ENCODE results near the gene IFT81. TPM values are rescaled to one million over a fixed set of nuclear protein-coding genes. Genes with fewer than 3 reads are reported as not detected.
"Not testable (repeated sequence)": the region's sequence is repeated elsewhere in the genome, so short reads cannot be mapped to it uniquely, and the experiment has no call there.

IFT81 gene
- total RNA-seq (2014; rRNA removed; shearing (Covaris generic)) = 4.4 and 4.9 TPM in 2 replicates
- polyA plus RNA-seq (2015; cell fraction: cytosol; rRNA removed) = 9.0 and 11.7 TPM in 2 replicates
- polyA plus RNA-seq (2015; cell fraction: nucleus; rRNA removed) = 17.1 and 20.0 TPM in 2 replicates

DNA sequence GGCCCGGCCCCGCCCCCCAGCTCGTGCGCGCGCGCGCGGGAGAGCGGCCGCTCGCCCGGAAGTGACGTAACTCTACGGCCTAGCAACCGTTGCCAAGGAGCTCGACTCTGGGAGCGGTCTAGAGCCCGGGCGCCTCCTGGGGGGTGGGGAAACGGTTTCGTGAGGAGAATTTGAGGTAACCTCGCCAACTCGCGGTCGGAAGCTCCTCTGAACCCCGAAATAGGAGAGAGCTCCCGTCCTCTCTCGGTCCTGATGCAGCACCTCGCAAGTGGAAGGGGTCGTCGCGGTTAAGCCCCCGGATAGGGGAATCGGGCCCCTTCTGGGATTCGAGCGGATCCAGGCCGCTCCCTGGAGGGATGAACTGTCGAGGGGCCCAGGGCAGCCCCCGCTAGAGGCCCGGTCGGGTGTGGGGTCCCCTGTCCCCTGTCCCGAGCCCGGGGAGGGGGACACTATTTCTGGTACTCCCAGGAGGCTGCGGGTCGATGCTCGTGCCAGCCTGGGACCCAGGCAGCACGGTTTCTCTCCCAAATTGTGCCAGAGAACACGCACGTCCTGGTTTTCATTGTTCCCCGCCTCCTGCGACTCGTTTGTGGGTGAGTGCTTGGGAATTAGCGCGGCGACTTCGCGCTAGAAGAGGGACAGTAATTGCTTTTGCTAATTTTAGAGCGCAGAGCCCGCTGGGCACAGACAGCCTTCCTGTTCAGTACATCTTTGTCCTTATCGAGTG, at the start of gene IFT81:
TSS of gene IFT81 (plus strand) at position 89 of the 727 bp plus-strand sequence. CDS start 3,024 bp downstream, outside the sequence.
- DNase-seq (ENCODE audit: low read depth) = peak; percentile 84

- DNase-seq (ENCODE audit: low read depth) = no peak
Observed at GRCh38 chr12:110075880-110076279, 48.3 kb upstream of the IFT81 start.

GRCh38 chr12:110077800-110078199, 46.4 kb upstream of the IFT81 start:
- no peak for DNase-seq (ENCODE audit: low read depth)

DNA sequence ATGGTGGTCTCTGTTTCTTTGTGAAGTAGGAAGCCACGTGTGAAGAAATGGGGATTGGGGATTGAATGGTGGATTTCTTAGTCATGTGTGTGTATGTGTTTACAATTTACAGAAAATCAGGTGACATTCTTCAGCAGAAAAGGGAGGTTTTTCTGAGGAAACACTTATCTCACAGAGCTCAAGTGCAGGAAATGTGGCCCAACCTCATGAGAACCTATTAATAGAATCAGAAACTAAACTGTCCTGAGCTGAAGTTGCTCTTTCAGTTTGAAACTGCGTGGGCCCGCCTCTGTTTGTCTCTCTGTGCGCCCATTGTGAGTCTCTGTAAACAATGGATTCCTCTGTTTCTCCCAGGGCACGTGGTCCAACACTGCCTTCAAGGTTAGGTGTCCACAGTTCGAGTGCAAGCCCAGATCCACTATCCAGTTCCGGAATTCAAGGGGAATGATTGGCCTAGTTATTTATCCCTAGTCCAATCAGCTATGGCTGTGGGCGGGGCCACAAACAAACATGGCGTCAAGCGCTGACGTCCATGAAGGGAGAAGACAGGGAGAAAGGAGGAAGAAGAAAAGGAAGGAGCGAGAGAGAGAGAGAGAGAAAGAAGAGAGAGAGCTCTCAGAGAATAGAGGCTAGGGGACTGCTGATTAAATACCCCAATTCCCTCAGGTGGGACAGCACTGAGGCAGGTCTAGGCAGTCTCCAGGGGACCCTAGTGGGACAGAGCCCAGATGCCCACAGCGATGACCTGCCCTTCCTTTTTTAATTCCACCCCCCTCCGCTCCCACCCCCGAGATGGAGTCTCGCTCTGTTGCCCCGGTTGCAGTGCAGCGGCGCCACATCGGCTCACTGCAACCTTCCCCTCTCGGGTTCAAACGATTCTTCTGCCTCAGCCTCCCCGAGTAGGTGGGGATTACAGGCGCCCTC, 44.4 kb upstream of the IFT81 start:
- peak; percentile 54 for DNase-seq (ENCODE audit: low read depth)

DNA sequence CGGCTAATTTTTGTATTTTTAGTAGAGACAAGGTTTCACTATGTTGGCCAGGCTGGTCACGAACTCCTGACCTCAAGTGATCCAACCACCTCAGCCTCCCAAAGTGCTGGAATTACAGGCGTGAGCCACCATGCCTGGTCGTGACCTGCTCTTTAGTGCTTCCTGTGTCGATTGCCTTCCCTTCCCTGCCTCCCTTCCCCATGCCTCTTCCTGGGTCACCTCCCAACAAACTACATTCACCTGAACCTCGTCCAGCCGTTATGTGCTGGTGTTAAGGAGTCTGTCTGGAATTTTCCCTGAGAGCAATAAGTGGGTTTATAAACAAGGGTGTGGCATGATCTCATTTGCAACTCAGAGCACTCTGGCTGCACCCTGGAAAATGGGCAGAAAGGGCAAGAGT, 43.7 kb upstream of the IFT81 start:
- no peak for DNase-seq (ENCODE audit: low read depth)

DNA sequence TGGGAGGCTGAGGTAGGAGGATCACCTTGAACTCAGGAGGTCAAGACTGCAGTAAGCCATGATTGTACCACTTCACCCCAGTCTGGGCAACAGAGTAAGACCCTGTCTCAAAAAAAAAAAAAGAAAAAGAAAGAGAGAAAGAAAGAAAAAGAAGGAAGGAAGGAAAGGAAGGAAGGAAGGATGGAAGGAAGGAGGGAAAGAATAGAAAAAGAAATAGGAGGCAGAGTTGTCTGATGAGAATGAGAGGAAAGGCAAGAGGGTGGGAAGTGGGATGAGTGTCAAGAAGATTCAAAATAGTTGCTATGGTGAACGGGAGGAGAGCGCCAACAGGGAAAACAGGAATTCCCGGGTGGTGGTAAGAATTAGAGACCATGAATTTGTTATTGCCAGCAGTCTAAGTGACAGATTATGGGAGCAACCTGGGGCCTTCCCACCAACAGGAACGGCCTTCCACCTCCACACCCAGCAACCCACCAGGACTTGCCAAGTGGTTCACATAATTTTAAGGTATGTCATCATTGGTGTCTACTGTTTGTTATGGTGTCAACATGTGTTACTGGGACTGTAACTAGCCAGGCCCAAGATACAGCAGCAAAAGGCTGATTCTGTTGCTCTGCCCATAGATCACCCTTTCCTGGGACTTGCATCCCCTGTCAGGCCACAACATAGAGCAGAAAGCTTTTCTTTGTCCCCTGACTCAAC, 39.7 kb upstream of the IFT81 start:
- no peak for DNase-seq (ENCODE audit: low read depth)

GRCh38 chr12:110088216-110088615, 35.9 kb upstream of the IFT81 start:
- not testable (repeated sequence) for DNase-seq (ENCODE audit: low read depth)

DNA sequence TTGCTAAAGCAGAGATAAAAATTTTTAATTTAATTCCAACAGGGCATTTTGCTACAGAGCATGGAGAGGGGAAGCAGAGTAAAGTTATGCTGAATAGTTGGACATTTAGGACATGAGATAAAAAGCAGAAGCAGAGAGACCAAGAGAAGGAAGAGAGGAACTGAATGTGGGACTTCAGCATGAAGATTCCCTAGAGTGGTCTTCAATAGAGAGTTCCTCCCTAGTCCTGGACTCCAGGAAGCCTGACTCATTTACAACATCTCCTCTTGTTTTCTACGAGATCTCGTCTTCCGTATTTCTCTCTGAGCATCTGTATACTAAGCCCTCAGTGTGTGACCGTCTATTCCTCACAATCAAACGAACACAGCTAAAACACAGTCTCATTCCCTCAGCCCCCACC, 35.2 kb upstream of the IFT81 start:
- DNase-seq (ENCODE audit: low read depth) = no peak

- DNase-seq (ENCODE audit: low read depth) = no peak
Observed at GRCh38 chr12:110090266-110091135, 33.7 kb upstream of the IFT81 start.

- DNase-seq (ENCODE audit: low read depth) = no peak
Observed at GRCh38 chr12:110091136-110091711, 32.9 kb upstream of the IFT81 start.

DNA sequence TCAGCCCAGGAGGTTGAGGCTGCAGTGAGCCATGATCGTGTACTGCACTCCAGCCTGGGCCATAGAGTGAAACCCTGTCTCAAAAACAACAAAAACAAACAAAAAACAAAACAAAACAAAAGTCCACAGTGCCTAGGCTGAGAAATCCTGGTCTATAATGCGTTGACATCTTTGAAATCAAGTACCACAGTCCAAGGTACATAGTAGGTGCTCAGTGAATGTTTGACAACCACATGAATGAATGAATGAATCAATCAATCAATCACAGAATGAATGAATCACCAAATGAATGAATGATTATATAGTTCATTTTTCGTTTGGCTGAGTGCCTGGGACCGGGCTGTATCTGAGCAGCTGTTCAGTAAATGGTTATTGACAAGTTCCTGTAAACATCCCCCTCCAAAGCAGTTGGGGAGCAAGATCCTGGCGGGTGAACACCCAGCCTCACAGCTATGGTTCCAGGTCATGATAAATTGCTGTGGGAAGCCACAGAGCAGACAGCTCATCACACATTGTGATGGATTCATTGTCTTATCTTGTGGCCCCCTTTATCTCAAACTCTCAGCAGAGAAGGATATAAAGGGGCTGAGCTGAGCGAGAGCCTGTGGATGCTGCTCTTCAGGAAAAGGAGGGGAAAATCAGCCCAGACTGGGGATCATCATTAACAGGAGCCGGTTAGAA, 30.4 kb upstream of the IFT81 start:
- no peak for DNase-seq (ENCODE audit: low read depth)

- DNase-seq (ENCODE audit: low read depth) = peak; percentile 49
Observed at GRCh38 chr12:110100315-110100970, 23.7 kb upstream of the IFT81 start.

- peak; percentile 92 for DNase-seq (ENCODE audit: low read depth)
Observed at GRCh38 chr12:110102255-110102654, 21.9 kb upstream of the IFT81 start.

DNA sequence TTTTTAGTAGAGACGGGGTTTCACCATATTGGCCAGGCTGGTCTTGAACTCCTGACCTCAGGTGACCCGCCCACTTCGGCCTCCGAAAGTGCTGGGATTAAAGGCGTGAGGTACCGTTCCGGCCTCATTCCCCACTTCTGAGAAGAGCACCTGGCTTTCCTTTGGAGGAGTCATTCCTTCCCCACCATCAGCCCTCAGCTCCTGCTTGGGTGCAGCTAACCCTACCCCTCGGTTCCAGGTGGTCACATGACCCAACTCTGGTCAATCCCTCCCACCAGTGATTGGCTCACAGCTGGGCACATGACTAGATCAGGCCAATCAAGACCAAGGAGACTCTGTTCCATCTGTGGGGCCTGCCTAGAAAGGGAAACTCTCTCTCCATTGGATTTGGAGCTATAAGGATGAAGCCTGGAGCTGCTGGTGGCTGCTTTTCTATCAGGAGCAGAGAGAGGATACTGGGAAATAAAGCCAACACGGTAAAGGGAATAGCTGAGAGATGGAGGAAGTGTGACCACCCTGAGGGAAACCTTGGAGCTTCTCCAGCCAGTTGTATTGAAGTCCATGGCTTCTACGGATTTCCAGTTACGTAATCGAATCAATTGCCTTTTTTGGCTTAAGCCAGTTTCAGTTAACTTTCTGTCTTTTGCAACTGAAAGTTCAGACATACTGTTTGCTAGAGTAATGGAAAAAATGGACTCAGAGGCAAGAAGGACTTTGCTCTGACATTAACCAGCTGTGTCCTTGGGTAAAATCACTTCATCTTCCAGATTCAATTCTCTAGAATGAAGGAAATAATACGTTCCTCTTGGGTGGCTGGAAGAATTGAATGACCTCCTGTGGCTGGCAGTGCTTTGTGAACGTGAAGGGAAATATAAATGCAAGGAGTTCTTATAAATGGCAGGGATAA, 19.7 kb upstream of the IFT81 start:
- DNase-seq (ENCODE audit: low read depth) = no peak

DNA sequence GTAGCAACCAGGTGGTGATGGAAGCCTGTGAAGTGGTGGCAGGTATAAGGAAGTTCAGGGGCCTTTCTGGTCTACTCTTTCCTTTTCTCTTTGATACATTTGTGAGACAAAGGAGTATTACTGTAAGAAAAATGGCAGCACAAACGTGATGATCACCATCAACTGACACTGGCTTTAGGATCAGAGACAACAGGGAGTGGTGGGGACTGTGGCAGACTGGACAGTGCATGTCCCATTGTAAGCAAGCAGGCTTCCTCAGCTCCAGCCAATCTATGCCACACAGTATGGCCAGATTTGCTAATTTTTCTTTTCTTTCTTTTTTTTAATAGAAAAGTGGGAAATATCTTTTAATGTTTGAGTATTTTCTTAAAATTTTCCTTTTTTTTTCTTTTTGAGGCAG, 19.0 kb upstream of the IFT81 start:
- no peak for DNase-seq (ENCODE audit: low read depth)

- no peak for DNase-seq (ENCODE audit: low read depth)
Observed at GRCh38 chr12:110105986-110106385, 18.2 kb upstream of the IFT81 start.

DNA sequence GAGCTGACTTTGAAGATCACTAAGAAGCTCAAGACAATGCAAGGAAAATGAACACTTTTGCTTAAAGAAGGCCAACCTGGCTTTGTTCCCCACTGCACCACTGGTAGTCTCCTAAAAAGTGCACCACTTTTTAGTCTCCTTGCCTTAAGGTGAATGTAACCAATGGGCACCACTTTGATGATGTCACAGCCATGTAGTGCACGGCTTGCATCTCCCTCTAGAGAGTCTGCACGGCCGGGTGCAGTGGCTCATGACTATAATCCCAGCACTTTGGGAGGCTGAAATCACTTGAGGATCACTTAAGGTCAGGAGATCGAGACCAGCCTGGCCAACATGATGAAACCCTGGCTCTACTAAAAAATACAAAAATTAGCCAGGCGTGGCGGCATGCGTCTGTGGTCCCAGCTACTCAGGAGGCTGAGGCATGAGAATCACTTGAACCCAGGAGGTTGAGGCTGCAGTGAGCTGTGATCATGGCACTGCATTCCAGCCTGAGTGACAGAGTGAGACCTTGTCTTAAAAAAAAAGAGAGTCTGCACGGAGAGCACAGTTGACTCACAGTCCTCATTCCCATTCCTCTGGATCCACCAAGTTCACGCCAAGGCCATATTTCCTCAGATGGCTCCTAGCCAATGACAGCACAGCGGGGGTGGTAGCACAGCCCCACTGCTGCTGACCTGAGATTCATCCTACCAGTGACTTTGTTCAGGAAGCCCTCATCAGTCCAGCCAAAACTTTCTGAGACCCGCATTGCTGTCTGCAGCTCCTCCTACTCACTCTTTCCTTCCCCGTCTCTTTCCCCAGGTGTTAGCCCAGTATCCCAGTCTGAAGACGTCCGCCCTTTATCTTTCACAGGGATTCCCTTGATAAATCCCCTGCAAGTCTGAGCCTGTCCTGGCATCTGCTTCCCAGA, 16.5 kb upstream of the IFT81 start:
- DNase-seq (ENCODE audit: low read depth) = peak; percentile 70

Measured in HT1080 (cell line).